ENCODE results near the gene C1orf50.

DNA sequence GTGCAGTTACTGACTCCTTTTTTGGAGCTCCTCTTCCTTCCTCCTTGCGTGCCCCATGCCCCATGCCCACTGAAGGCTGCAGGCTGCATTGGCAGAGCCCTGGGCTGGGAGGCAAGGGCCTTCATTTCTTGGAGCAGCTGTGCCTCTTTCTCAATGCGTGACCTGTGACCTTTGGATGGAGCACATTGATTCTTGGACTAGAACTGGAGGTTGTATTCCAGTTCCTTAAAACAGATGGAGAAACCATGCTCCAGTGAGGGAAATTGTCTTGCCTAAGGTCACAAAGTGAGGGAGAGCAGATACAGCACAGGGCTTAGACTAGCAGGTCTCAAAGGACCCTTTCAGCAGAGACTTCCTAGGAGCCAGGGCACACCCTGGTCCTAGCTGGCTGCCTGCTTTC is 26.8 kb downstream of the C1orf50 start:
- TF ChIP-seq, protein P1, sequence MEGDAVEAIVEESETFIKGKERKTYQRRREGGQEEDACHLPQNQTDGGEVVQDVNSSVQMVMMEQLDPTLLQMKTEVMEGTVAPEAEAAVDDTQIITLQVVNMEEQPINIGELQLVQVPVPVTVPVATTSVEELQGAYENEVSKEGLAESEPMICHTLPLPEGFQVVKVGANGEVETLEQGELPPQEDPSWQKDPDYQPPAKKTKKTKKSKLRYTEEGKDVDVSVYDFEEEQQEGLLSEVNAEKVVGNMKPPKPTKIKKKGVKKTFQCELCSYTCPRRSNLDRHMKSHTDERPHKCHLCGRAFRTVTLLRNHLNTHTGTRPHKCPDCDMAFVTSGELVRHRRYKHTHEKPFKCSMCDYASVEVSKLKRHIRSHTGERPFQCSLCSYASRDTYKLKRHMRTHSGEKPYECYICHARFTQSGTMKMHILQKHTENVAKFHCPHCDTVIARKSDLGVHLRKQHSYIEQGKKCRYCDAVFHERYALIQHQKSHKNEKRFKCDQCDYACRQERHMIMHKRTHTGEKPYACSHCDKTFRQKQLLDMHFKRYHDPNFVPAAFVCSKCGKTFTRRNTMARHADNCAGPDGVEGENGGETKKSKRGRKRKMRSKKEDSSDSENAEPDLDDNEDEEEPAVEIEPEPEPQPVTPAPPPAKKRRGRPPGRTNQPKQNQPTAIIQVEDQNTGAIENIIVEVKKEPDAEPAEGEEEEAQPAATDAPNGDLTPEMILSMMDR (IDR thresholded peaks at IDR 0.05; ENCODE audit: extremely low read depth in 1 of 2, insufficient read depth in 1 of 2, low read depth in 1 of 2, low read length in 2 of 2): no peak
- TF ChIP-seq MYC (IDR thresholded peaks at IDR 0.05; ENCODE audit: low read depth, low read length): no peak
- TF ChIP-seq POLR2A (IDR thresholded peaks at IDR 0.05; ENCODE audit: low read depth, low read length): no peak
- TF ChIP-seq JUN (IDR thresholded peaks at IDR 0.05; ENCODE audit: borderline replicate concordance, insufficient read depth, insufficient read length, low read depth): no peak
- no peak for TF ChIP-seq EZH2 (IDR thresholded peaks at IDR 0.05; ENCODE audit: borderline replicate concordance, low read depth, low read length, severe bottlenecking)
- TF ChIP-seq POLR2AphosphoS5 (IDR thresholded peaks at IDR 0.05; ENCODE audit: insufficient read depth, low read depth, low read length): no peak
- no peak for TF ChIP-seq FOS (IDR thresholded peaks at IDR 0.05; ENCODE audit: borderline replicate concordance, insufficient read depth, low read length)
- TF ChIP-seq, protein P2, sequence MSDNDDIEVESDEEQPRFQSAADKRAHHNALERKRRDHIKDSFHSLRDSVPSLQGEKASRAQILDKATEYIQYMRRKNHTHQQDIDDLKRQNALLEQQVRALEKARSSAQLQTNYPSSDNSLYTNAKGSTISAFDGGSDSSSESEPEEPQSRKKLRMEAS (IDR thresholded peaks at IDR 0.05; ENCODE audit: insufficient read depth, insufficient read length): no peak
- no peak for TF ChIP-seq GATA2 (IDR thresholded peaks at IDR 0.05; ENCODE audit: insufficient read depth, insufficient read length, low read depth, low read length)

Data from endothelial cell of umbilical vein (primary cell).